Right lobe of liver (tissue), 6 donors: ENCODE results near the gene MKRN1. TPM values are rescaled to one million over a fixed set of nuclear protein-coding genes. Genes with fewer than 3 reads are reported as not detected.
A peak's percentile ranks its signal among the peaks of the same experiment; 100 is the strongest.

Experiments
- ATAC-seq, 4 donors: fragments of 200-7000 bp; cut with Tn5 transposase; one replicate each; pipeline ENCODE4 v1.9.1; 2020; ENCODE audit warnings: mild to moderate bottlenecking in 4 of 4, moderate library complexity in 4 of 4
- DNase-seq, 3 donors: peaks; one replicate each; pipeline ENCODE4 v3.0.0-alpha.2; 2020
- H3K27ac ChIP-seq, 3 donors: fragments of 200-600 bp; one replicate each; pipeline ENCODE4 v1.8.0; 2022
- H3K27me3 ChIP-seq, 2 donors: fragments of 200-600 bp; one replicate each; pipeline ENCODE4 v1.8.0; 2022
- H3K36me3 ChIP-seq, 4 donors: fragments of 200-600 bp; sonication (generic) in 1 of 4; one replicate each; pipeline versions ENCODE4 v1.5.1 to v1.8.0; 2017 to 2022; ENCODE audit warnings: control low read depth in 1 of 4
- H3K4me1 ChIP-seq, 4 donors: fragments of 200-600 bp; sonication (generic) in 1 of 4; one replicate each; pipeline versions ENCODE4 v1.5.1 to v1.8.0; 2017 to 2022; ENCODE audit warnings: control low read depth in 1 of 4
- H3K4me3 ChIP-seq, 3 donors: fragments of 200-600 bp; one replicate each; pipeline ENCODE4 v1.8.0; 2022
- H3K9me3 ChIP-seq, 4 donors: fragments of 200-600 bp; sonication (generic) in 1 of 4; one replicate each; pipeline versions ENCODE4 v1.5.1 to v1.8.0; 2017 to 2022; ENCODE audit warnings: control low read depth in 1 of 4
- CTCF ChIP-seq, 4 donors: fragments of 200-600 bp in 3 of 4; fragments of 450-650 bp in 1 of 4; IDR thresholded peaks; one replicate each; pipeline versions ENCODE4 v1.5.1 to v1.8.0; 2016 to 2022; ENCODE audit warnings: antibody characterized with exemption in 4 of 4, mild to moderate bottlenecking in 2 of 4
- POLR2A ChIP-seq: fragments of 450-650 bp; IDR thresholded peaks from one replicate; pipeline ENCODE4 v1.6.1; 2017; ENCODE audit warnings: antibody characterized with exemption, mild to moderate bottlenecking
- WGBS: methylation state at CpG from one replicate; pipeline ENCODE4 v1.1.6; 2018; ENCODE audit warnings: low coverage, low lambda C conversion rate; ENCODE audit not compliant: insufficient coverage; ENCODE audit errors: missing lambda C conversion rate; 5-methylcytosine and 5-hydroxymethylcytosine counted together
- intact Hi-C, 2 donors: fragments of 100-400 bp; cut with DNase I; formaldehyde crosslinking; loops; one replicate each; pipeline versions ENCODE4 v1.11.2 to v1.14.1; 2022
- total RNA-seq, 6 experiments: library from RNA; depleted of rRNA in 2 of 6; stranded (reverse); fragments of >200 nt in 2 of 6; fragmentation: NEBNext Ultra II Directional in 3 of 6; extraction: Animal tissue kit (Norgen Biotek cat#: 25700) in 3 of 6; gene quantifications; one replicate each; pipeline versions ENCODE4 v1.1.0 to v1.2.4, GENCODE V29; 2016 to 2023
- donor health status: DM: no; HTN: yes; CAD: no.
- donor health status: DM: no; HTN: no; CAD: no.
- donor health status: DM: no; HTN: no; CAD: no.
- donor health status: DM: no; HTN: yes; CAD: no.
- donor health status: DM: no; HTN: yes; CAD: no.

MKRN1 gene
- total RNA-seq, 6 experiments from 2014 or later, result 27.0 to 49.3 (median 32.8) TPM

GRCh38 chr7:140415361-140415760 lies 63.9 kb downstream of the MKRN1 start:
- H3K27me3 ChIP-seq, result no peaks in the 10 kb centered on the region
- DNase-seq (no peak), ATAC-seq (no peak)
- WGBS, result 90% methylated on average over 3 of the region's 3 CpGs
- no peaks in the 10 kb centered on the region for H3K4me1 ChIP-seq
- no peak overlapping the region for H3K27ac ChIP-seq
- intact Hi-C loops, result no loop called here
- no peak overlapping the region for H3K4me3 ChIP-seq
- no peak for TF ChIP-seq CTCF (IDR thresholded peaks at IDR 0.05)
- TF ChIP-seq POLR2A, result no peak
- H3K36me3 ChIP-seq, result no peaks in the 10 kb centered on the region
- H3K9me3 ChIP-seq, result no peaks in the 10 kb centered on the region

GRCh38 chr7:140404565-140405065 lies 74.7 kb downstream of the MKRN1 start:
- DNase-seq (no peak), ATAC-seq (no peak)
- H3K27me3 ChIP-seq, result no peaks in the 10 kb centered on the region
- no peak for TF ChIP-seq POLR2A
- no peak for TF ChIP-seq CTCF (IDR thresholded peaks at IDR 0.05)
- 67% methylated on average over 3 of the region's 3 CpGs for WGBS
- no peak overlapping the region for H3K27ac ChIP-seq
- H3K9me3 ChIP-seq, result no peaks in the 10 kb centered on the region
- no peak overlapping the region for H3K4me3 ChIP-seq
- H3K4me1 ChIP-seq, result no peaks in the 10 kb centered on the region
- intact Hi-C loops, result no loop called here
- no peaks in the 10 kb centered on the region for H3K36me3 ChIP-seq

- ATAC-seq, result peak; percentile 92 to 98 (median 93)
- Histone ChIP-seq H3K4me3 (peak within 1 kb of the TSS; percentile 46 to 56 (median 56)), H3K36me3 (no peaks in the 10 kb centered on the region), H3K9me3 (no peaks in the 10 kb centered on the region), H3K4me1 (no peaks in the 10 kb centered on the region), H3K27ac (no peak within 1 kb of the TSS), H3K27me3 (no peaks in the 10 kb centered on the region)
- 6% methylated on average over 16 of the region's 22 CpGs for WGBS
- peak; percentile 58 to 66 (median 60) for DNase-seq
- intact Hi-C loops, result no loop called here
- TF ChIP-seq POLR2A (no peak), CTCF (IDR thresholded peaks at IDR 0.05) (no peak)
Observed at GRCh38 chr7:140403878-140404564, 75.3 kb downstream of the MKRN1 start, which contains the start of gene RAB19. Gene RAB19, plus strand, starts transcription at chr7:140404058. Its CDS starts 3,589 bp downstream, at chr7:140407647.

Other genes starting within 250 kb of the MKRN1 start
- gene SLC37A3, start 81.0 kb downstream of the MKRN1 start, total RNA-seq, result 10 to 100 TPM in 4 of 6 experiments, 1 to 10 TPM in 2; 9.5 to 22.2 (median 13.6) TPM
- gene RAB19, start 75.4 kb downstream of the MKRN1 start, total RNA-seq, result 1 to 10 TPM in 1 of 6 experiments, under 1 TPM in 1, not detected in 4; 0.27 to 1.0 TPM
- 1 to 10 TPM; 1.4 to 3.6 (median 2.4) TPM for gene DENND2A, start 161.3 kb upstream of the MKRN1 start, total RNA-seq
- 10 to 100 TPM in 3 of 6 experiments, 1 to 10 TPM in 3; 7.8 to 13.9 (median 10.2) TPM for gene ADCK2, start 193.4 kb upstream of the MKRN1 start, total RNA-seq
- gene NDUFB2, start 217.2 kb upstream of the MKRN1 start, total RNA-seq, result 100 to 1,000 TPM; 114 to 235 (median 134) TPM